ENCODE data around the gene KY. TPM values are rescaled to one million over a fixed set of nuclear protein-coding genes. Genes with fewer than 3 reads are reported as not detected.

Gene KY
- total and polyA plus RNA-seq, 2 of the 8 experiments (the other 6 are each of a cell fraction or from before 2014, with no cell fraction given), result not detected

GRCh38 chr3:134608023-134608770 is 42.6 kb downstream of the KY start (continued):
- TF ChIP-seq SRF (IDR thresholded peaks at IDR 0.05; ENCODE audit: low read depth, low read length), result no peak
- TF ChIP-seq SUZ12 (IDR thresholded peaks at IDR 0.05; ENCODE audit: low read length), result no peak

Data from H1 (cell line).